WTC11 (cell line): ENCODE measurements around the gene GRK6. TPM values are rescaled to one million over a fixed set of nuclear protein-coding genes. Genes with fewer than 3 reads are reported as not detected.

ENCODE experiments used
- ATAC-seq: fragments of 200-7000 bp; cut with Tn5 transposase; 2 replicates; pipeline ENCODE4 v1.10.0; 2021; ENCODE audit warnings: mild to moderate bottlenecking, moderate library complexity
- CTCF ChIA-PET: fragments of 300-600 bp; sonication (Branson Sonifier 250); formaldehyde crosslinking; loops from one replicate; lab custom pipeline; 2021; ENCODE audit warnings: antibody characterized with exemption; lab: Charles Lee
- POLR2A ChIA-PET: fragments of 350-600 bp; sonication (Branson Sonifier 250); formaldehyde crosslinking; loops from one replicate; lab custom pipeline; 2021; ENCODE audit warnings: antibody characterized with exemption; lab: Charles Lee
- DNase-seq: peaks from one replicate; pipeline ENCODE4 v3.0.0; 2021; ENCODE audit warnings: low spot score
- H3K27ac Mint-ChIP-seq: 2 replicates; pipeline ENCODE4 v1.8.0; 2021; ENCODE audit warnings: mixed read lengths
- H3K27me3 Mint-ChIP-seq: 2 replicates; pipeline ENCODE4 v1.8.0; 2021; ENCODE audit warnings: low read depth, mild to moderate bottlenecking, moderate library complexity, mixed read lengths
- H3K36me3 Mint-ChIP-seq: 2 replicates; pipeline ENCODE4 v1.8.0; 2021; ENCODE audit warnings: mixed read lengths
- H3K4me1 Mint-ChIP-seq: 2 replicates; pipeline ENCODE4 v1.8.0; 2022; ENCODE audit warnings: mixed read lengths
- H3K4me3 Mint-ChIP-seq: 2 replicates; pipeline ENCODE4 v1.8.0; 2021; ENCODE audit warnings: mild to moderate bottlenecking, moderate library complexity, mixed read lengths
- H3K9me3 Mint-ChIP-seq: 2 replicates; pipeline ENCODE4 v1.8.0; 2021; ENCODE audit warnings: mixed read lengths
- AFF4 ChIP-seq: sonication (generic); formaldehyde crosslinking; IDR thresholded peaks from 2 replicates; pipeline ENCODE4 v1.8.1; 2023; ENCODE audit warnings: mild to moderate bottlenecking, missing genetic modification reagents, borderline replicate concordance
- AR ChIP-seq: fragments of 250-450 bp; sonication (Bioruptor Pico); IDR thresholded peaks from 2 replicates; pipeline ENCODE4 v1.9.0; 2021; ENCODE audit warnings: mild to moderate bottlenecking
- E2F4 ChIP-seq: sonication (generic); formaldehyde crosslinking; IDR thresholded peaks from 2 replicates; pipeline ENCODE4 v1.8.1; 2022; ENCODE audit warnings: low read depth, mild to moderate bottlenecking, moderate library complexity, missing genetic modification reagents, borderline replicate concordance
- GABPB1 ChIP-seq: sonication (generic); formaldehyde crosslinking; IDR thresholded peaks from 2 replicates; pipeline ENCODE4 v1.8.1; 2023; ENCODE audit warnings: mild to moderate bottlenecking, missing genetic modification reagents
- IRF1 ChIP-seq: sonication (generic); formaldehyde crosslinking; IDR thresholded peaks from 2 replicates; pipeline ENCODE4 v1.8.0; 2023; ENCODE audit warnings: missing genetic modification reagents
- ZNF317 ChIP-seq: sonication (generic); formaldehyde crosslinking; IDR thresholded peaks from 2 replicates; pipeline ENCODE4 v1.8.1; 2023; ENCODE audit warnings: low read depth, mild to moderate bottlenecking, moderate library complexity, missing genetic modification reagents, borderline replicate concordance
- ZNF423 ChIP-seq: fragments of 250-450 bp; sonication (Bioruptor Pico); IDR thresholded peaks from 2 replicates; pipeline ENCODE4 v2.1.2; 2022; ENCODE audit warnings: mild to moderate bottlenecking, moderate library complexity
- ZNF671 ChIP-seq: fragments of 250-450 bp; sonication (Bioruptor Pico); IDR thresholded peaks from 2 replicates; pipeline ENCODE4 v1.8.0; 2021; ENCODE audit warnings: mild to moderate bottlenecking
- total RNA-seq: library from RNA; stranded (reverse); gene quantifications from 3 replicates; pipeline ENCODE4 v1.2.3, GENCODE V29; 2021

Gene GRK6
- total RNA-seq, 1 experiment from 2014 or later, result 69.2 TPM

GRCh38 chr5:177478711-177479646 is 52.5 kb downstream of the GRK6 start (continued):
- TF ChIP-seq E2F4 (CRISPR knock-in tag) (no peak), AFF4 (CRISPR knock-in tag) (no peak), IRF1 (CRISPR knock-in tag) (no peak)

- H3K27me3 Mint-ChIP-seq, result no peaks in the 10 kb centered on the region
- no peak for ATAC-seq
- H3K27ac Mint-ChIP-seq, result peak overlapping the region; percentile 63
- peaks cover 19% of the 10 kb centered on the region for H3K4me1 Mint-ChIP-seq
- CTCF ChIA-PET, result interaction anchor here (16.7 kb wide), 1 partner anchor 14 kb away, joined by 230 read pairs; the partner anchor contains the start of gene PDLIM7
- DNase-seq, result no peak
- POLR2A ChIA-PET, result interaction anchor here (0.7 to 5.9 kb wide), 3 partner anchors 14 to 109 kb away, joined by 3 to 43 read pairs (median 10); partner anchors contain the start of gene PDLIM7
- no peaks in the 10 kb centered on the region for H3K9me3 Mint-ChIP-seq
- no peak overlapping the region for H3K4me3 Mint-ChIP-seq
- 0 out of 2 replicates have a peak, but pooled peaks have one; percentile 15 for TF ChIP-seq ZNF671 (CRISPR knock-in tag)
- TF ChIP-seq ZNF423 (CRISPR knock-in tag), result no peak
- TF ChIP-seq AR, result no peak
- no peak for TF ChIP-seq ZNF317
- no peak for TF ChIP-seq AFF4 (CRISPR knock-in tag)
- TF ChIP-seq GABPB1 (CRISPR knock-in tag), result no peak
- TF ChIP-seq, all 79 proteins: peak for 1
- H3K36me3 Mint-ChIP-seq, result peaks cover 15% of the 10 kb centered on the region
Measured at GRCh38 chr5:177479774-177480173, 53.3 kb downstream of the GRK6 start.
